ENCODE results near the gene DNAAF8.
A peak's percentile ranks its signal among the peaks of the same experiment; 100 is the strongest.

The DNAAF8 gene

GRCh38 chr16:4734063-4734729 is at the start of gene DNAAF8, which contains the start of gene ANKS3:
DNAAF8 (plus strand) TSS chr16:4734537; CDS start chr16:4736515, 1,978 bp downstream.
ANKS3 (minus strand) TSS chr16:4734271; CDS start chr16:4730149, 4,122 bp downstream.
- no peaks in the 10 kb centered on the region for H3K27me3 ChIP-seq (ENCODE audit: low read depth)
- no peaks in the 10 kb centered on the region for H3K9me3 ChIP-seq
- peak; percentile 93 to 98 for DNase-seq (ENCODE audit: low spot score in 2 of 2)
- in situ Hi-C loops (cut with MboI; ENCODE audit: low sequenced_read_pairs), result no loop called here
- peaks cover 7% of the 10 kb centered on the region for H3K36me3 ChIP-seq (replicated peaks)
- peaks cover 3% of the 10 kb centered on the region; the same call in 1 of the 2 replicates for H3K4me1 ChIP-seq
- peak within 1 kb of the TSS; percentile 92 for H3K4me3 ChIP-seq

DNA sequence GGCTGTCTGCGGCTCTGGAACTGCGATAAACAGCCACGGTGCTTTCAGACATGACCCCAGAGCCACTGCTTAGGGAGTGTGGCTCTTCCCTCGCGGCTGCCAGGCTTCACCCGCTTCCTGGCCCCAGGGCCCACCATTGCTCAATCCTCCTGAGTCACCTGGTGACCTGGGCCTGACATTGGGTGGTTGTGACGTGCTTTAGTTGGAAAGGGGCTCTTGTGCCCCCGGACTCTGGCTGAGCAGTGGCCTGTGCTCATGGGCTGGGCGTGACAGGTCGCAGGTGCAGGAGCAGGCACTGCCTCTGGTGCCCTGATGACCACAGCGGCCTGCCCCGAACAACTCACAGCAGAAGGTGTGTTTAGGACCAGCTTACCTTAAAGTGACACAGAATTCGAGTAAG is 49.6 kb upstream of the DNAAF8 start:
- Histone ChIP-seq H3K27me3 (ENCODE audit: low read depth) (no peaks in the 10 kb centered on the region), H3K36me3 (replicated peaks) (peaks cover 29% of the 10 kb centered on the region), H3K4me3 (no peak overlapping the region), H3K4me1 (no peaks in the 10 kb centered on the region), H3K9me3 (no peaks in the 10 kb centered on the region)
- no peak for DNase-seq (ENCODE audit: low spot score in 2 of 2)
- in situ Hi-C loops (cut with MboI; ENCODE audit: low sequenced_read_pairs), result no loop called here

DNA sequence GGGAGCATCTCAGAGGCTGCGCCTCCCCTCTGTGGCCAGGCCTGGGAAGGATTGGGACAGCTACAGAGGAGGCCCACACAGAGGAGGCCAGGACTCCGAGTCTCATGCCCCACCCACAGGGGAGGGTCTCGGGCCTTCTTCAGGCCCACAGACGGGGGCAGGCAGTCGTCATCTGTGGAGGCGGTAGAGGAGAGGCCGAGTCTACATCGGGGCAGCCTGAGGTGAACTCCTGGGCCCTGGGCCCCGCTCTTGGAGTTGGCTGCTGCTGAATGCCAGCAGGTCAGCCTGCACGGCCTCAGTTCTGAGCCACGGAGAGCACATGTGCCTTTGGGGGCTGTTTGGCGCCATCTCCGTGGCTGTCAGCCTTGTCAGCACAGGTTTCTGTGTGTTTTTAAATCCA is 49.0 kb upstream of the DNAAF8 start:
- Histone ChIP-seq H3K4me3 (no peak overlapping the region), H3K27me3 (ENCODE audit: low read depth) (no peaks in the 10 kb centered on the region), H3K4me1 (no peaks in the 10 kb centered on the region), H3K9me3 (no peaks in the 10 kb centered on the region), H3K36me3 (replicated peaks) (peaks cover 27% of the 10 kb centered on the region)
- in situ Hi-C loops (cut with MboI; ENCODE audit: low sequenced_read_pairs), result no loop called here
- DNase-seq (ENCODE audit: low spot score in 2 of 2), result no peak

DNA sequence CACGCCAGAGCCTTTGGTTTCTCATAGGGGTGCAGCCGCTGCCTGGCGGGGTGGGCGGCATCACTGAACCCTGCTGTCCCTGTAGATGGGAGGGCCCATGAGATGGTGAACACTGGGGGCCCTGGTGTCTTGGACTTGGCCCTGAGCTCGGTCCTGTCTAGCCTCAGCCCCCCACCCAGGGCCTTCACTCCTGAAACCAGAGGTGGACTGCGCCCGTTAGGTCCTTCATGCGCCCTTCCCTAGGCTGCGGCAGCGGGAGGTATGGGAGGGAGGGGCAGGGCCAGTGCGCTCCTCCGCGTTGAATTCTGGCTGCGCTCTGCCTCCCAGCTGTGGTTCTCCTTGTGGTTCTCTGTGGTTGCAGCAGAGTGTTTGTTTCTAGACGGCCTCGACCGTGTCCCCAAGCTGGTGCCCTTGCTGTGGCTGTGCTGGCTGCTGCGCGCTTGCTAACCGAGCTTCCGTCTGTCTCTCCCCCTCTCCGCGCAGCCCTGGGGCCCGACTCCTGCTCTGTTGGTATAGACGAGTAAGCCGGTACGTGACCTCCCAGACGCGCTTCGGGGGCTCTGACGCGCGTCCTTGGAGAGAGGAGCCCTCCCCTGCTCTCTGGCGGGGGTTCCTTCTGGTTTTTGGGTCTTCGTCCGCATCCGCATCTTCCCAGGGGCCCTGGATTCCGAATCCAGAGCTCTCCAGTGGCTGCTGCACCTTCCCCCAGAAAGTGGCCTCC is 48.4 kb upstream of the DNAAF8 start:
- no peaks in the 10 kb centered on the region for H3K4me1 ChIP-seq
- peaks cover 27% of the 10 kb centered on the region for H3K36me3 ChIP-seq (replicated peaks)
- in situ Hi-C loops (cut with MboI; ENCODE audit: low sequenced_read_pairs), result no loop called here
- H3K4me3 ChIP-seq, result no peak overlapping the region
- no peak for DNase-seq (ENCODE audit: low spot score in 2 of 2)
- H3K9me3 ChIP-seq, result no peaks in the 10 kb centered on the region
- no peaks in the 10 kb centered on the region for H3K27me3 ChIP-seq (ENCODE audit: low read depth)

- no peaks in the 10 kb centered on the region for H3K4me1 ChIP-seq
- no peaks in the 10 kb centered on the region for H3K9me3 ChIP-seq
- DNase-seq (ENCODE audit: low spot score in 2 of 2), result no peak
- no peak overlapping the region for H3K4me3 ChIP-seq
- no peaks in the 10 kb centered on the region for H3K27me3 ChIP-seq (ENCODE audit: low read depth)
- in situ Hi-C loops (cut with MboI; ENCODE audit: low sequenced_read_pairs), result no loop called here
- peaks cover 27% of the 10 kb centered on the region for H3K36me3 ChIP-seq (replicated peaks)
Observed at GRCh38 chr16:4686497-4687210, 47.7 kb upstream of the DNAAF8 start.

- H3K4me3 ChIP-seq, result no peak overlapping the region
- peaks cover 27% of the 10 kb centered on the region for H3K36me3 ChIP-seq (replicated peaks)
- no peak for DNase-seq (ENCODE audit: low spot score in 2 of 2)
- no peaks in the 10 kb centered on the region for H3K9me3 ChIP-seq
- H3K27me3 ChIP-seq (ENCODE audit: low read depth), result no peaks in the 10 kb centered on the region
- in situ Hi-C loops (cut with MboI; ENCODE audit: low sequenced_read_pairs), result no loop called here
- no peaks in the 10 kb centered on the region for H3K4me1 ChIP-seq
Observed at GRCh38 chr16:4687416-4687815, 46.9 kb upstream of the DNAAF8 start.

DNA sequence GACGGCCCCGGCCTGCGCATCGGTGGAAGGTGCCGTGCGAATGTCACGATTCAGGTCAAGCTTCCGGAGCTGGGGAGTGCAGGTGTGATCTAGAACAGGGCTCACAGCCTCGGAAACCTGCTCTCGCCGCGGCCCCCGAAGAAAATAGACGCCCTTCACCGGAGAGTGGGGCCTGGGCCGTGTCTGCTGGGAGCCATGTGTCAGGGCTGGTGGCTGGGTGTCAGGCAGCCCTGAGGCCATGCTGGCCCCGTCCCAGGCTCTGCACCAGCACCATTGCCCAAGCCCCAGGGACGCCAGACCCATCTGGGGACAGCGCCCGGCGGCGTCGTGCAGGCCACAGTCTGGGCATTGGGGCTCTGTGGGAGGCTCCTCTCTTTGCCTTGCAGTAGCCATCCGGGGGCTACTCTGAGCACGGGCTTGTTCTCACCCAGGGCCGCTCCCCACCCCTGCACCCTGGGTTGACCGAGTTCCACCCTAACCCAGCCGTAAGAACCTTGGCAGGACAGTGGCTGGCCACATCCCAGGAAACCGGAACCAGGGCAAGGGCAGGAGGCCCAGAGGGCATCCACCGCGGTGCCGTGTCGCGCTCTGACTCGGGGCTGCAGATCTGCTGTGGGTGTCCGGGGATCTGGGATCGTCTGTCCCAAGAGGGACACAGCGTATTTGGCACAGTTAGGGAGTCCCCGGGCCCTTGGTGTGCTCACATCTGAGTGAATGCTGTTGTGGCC is 46.2 kb upstream of the DNAAF8 start:
- no peaks in the 10 kb centered on the region for H3K9me3 ChIP-seq
- in situ Hi-C loops (cut with MboI; ENCODE audit: low sequenced_read_pairs), result no loop called here
- H3K27me3 ChIP-seq (ENCODE audit: low read depth), result no peaks in the 10 kb centered on the region
- H3K4me3 ChIP-seq, result no peak overlapping the region
- no peak for DNase-seq (ENCODE audit: low spot score in 2 of 2)
- peaks cover 5% of the 10 kb centered on the region for H3K4me1 ChIP-seq
- H3K36me3 ChIP-seq (replicated peaks), result peaks cover 26% of the 10 kb centered on the region

DNA sequence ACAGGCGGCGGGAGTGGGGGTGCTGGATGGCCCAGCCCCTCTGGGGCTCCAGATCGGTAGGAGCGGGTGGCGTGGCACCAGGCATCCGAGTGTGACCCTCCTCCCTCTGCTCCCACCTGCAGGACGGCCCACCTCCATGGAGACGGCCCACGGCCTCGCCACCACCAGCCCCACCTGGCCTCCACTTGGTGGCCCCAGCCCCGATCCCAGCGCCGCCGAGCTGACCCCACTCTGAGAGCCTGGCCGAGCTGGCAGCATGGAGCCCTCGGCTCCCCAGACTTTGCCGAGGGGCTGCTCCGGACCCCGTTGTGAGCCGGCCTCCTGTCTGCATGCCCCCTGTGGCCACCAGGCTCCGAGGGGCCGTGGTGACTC is 45.7 kb upstream of the DNAAF8 start:
- Histone ChIP-seq H3K4me3 (no peak overlapping the region), H3K27me3 (ENCODE audit: low read depth) (no peaks in the 10 kb centered on the region), H3K9me3 (no peaks in the 10 kb centered on the region), H3K4me1 (peaks cover 5% of the 10 kb centered on the region), H3K36me3 (replicated peaks) (peaks cover 25% of the 10 kb centered on the region)
- no peak for DNase-seq (ENCODE audit: low spot score in 2 of 2)
- in situ Hi-C loops (cut with MboI; ENCODE audit: low sequenced_read_pairs), result no loop called here

- H3K4me1 ChIP-seq, result peaks cover 5% of the 10 kb centered on the region
- H3K36me3 ChIP-seq (replicated peaks), result peaks cover 25% of the 10 kb centered on the region
- no peaks in the 10 kb centered on the region for H3K9me3 ChIP-seq
- H3K27me3 ChIP-seq (ENCODE audit: low read depth), result no peaks in the 10 kb centered on the region
- in situ Hi-C loops (cut with MboI; ENCODE audit: low sequenced_read_pairs), result no loop called here
- DNase-seq (ENCODE audit: low spot score in 2 of 2), result no peak
- no peak overlapping the region for H3K4me3 ChIP-seq
Observed at GRCh38 chr16:4689091-4689671, 45.2 kb upstream of the DNAAF8 start.

DNA sequence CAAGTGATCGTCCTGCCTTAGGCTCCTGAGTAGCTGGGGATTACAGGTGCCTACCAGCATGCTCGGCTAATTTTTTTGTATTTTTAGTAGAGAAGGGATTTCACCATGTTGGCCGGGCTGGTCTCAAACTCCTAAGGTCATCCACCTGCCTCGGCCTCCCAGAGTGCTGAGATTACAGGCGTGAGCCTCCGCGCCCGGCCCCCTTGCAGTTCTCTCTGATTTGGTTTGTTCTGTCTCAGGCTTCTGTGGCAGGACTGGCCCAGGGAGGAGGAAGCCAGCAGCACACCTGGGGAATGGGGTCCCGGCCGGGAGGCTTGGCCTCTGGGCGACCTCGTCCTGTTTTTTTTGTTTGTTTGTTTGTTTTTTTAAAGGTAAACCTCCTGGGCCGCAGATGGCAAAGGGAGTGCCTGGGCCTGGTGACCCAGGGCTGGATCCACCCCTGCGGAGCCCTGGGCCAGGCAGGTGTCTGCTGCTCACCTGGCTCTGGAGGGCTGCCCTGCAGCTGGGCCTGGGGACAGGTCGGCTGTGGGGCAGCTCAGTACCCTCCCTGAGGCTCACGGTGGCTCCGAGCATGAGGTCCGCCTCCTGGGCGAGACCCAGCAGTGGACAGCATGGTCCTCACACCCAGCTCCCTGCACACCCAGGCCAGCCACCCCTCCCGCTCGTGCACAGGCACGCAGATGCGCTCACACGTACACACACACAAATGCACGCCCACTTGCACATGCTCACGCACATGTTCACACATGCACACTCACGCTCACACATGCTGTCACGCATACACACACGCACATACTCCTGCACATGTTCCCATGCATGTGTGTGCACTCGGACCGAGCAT is 44.3 kb upstream of the DNAAF8 start:
- no peak overlapping the region for H3K4me3 ChIP-seq
- in situ Hi-C loops (cut with MboI; ENCODE audit: low sequenced_read_pairs), result no loop called here
- no peaks in the 10 kb centered on the region for H3K9me3 ChIP-seq
- no peaks in the 10 kb centered on the region for H3K27me3 ChIP-seq (ENCODE audit: low read depth)
- no peak for DNase-seq (ENCODE audit: low spot score in 2 of 2)
- H3K36me3 ChIP-seq (replicated peaks), result peaks cover 22% of the 10 kb centered on the region
- peaks cover 5% of the 10 kb centered on the region for H3K4me1 ChIP-seq

- Histone ChIP-seq H3K36me3 (replicated peaks) (peaks cover 27% of the 10 kb centered on the region), H3K4me3 (no peak overlapping the region), H3K4me1 (peaks cover 5% of the 10 kb centered on the region), H3K27me3 (ENCODE audit: low read depth) (no peaks in the 10 kb centered on the region), H3K9me3 (no peaks in the 10 kb centered on the region)
- in situ Hi-C loops (cut with MboI; ENCODE audit: low sequenced_read_pairs), result no loop called here
- no peak for DNase-seq (ENCODE audit: low spot score in 2 of 2)
Observed at GRCh38 chr16:4690946-4691665, 43.2 kb upstream of the DNAAF8 start.

DNA sequence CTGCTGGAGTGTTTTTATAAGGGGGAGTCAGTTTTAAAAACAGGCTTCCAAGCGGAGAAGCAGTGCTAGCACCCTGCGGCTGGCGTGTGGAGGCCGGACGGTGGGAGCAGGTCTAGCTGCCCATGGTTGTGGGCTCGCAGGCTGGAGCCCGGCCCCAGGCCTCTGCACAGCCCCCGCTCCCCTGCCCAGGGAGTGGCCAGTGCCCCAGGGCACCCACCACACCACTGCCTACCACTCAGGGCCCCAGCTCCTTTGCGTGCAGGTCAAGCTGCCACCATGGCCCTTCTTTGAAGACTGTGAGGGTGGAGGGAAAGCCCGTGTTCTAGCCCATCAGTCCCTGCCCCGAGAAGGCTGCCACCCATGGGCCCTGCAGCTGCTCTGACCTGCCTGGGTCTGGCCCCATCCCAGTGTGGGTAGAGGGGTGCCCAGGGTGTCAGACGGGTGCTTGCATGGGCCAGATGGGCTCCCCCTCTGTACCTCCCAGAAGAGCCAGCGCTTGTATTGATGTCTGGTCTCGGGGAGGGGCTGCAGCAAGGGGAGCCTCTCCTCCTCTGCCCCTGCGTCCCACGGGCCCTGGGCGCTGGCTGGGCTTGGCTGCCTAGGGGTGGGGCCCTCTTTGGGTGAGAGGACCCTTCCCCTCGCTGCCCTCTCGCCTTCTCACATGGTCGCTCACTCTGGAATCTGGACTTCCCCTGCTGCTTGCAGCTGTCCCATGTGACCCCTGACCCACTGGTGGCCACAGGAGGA is 42.5 kb upstream of the DNAAF8 start:
- Histone ChIP-seq H3K4me3 (no peak overlapping the region), H3K27me3 (ENCODE audit: low read depth) (no peaks in the 10 kb centered on the region), H3K9me3 (no peaks in the 10 kb centered on the region), H3K36me3 (replicated peaks) (peaks cover 31% of the 10 kb centered on the region), H3K4me1 (peaks cover 5% of the 10 kb centered on the region)
- in situ Hi-C loops (cut with MboI; ENCODE audit: low sequenced_read_pairs), result no loop called here
- no peak for DNase-seq (ENCODE audit: low spot score in 2 of 2)
